K562 (cell line): ENCODE results near the gene MINDY3. TPM values are rescaled to one million over a fixed set of nuclear protein-coding genes. Genes with fewer than 3 reads are reported as not detected.
A peak's percentile ranks its signal among the peaks of the same experiment; 100 is the strongest.

Experiments
- FOXK2 ChIP-seq, 2 experiments: fragments of 450-650 bp; IDR thresholded peaks in 1 of 2; conservative IDR thresholded peaks in 1 of 2; 2 replicates each; pipeline ENCODE4 v1.6.1; 2016; ENCODE audit warnings: low read depth in 2 of 2, mild to moderate bottlenecking in 1 of 2
- JUN ChIP-seq, 2 experiments: sonication (generic) in 1 of 2; formaldehyde crosslinking in 1 of 2; IDR thresholded peaks; 2 replicates each; pipeline versions ENCODE4 v1.6.1 to v1.8.0; 2012 to 2022; ENCODE audit warnings: borderline replicate concordance in 2 of 2, mild to moderate bottlenecking in 2 of 2, improper control_type of control experiment in 1 of 2, low read depth in 1 of 2, low read length in 1 of 2, missing genetic modification reagents in 1 of 2
- TEAD4 ChIP-seq, 2 experiments: sonication (generic) in 1 of 2; formaldehyde crosslinking in 1 of 2; IDR thresholded peaks; 2 replicates each; pipeline versions ENCODE4 v1.6.1 to v1.8.0; 2012 to 2022; ENCODE audit warnings: borderline replicate concordance in 1 of 2, inconsistent platforms in 1 of 2, low read length in 1 of 2, mild to moderate bottlenecking in 1 of 2, missing genetic modification reagents in 1 of 2
- ZNF263 ChIP-seq: sonication (generic); formaldehyde crosslinking; IDR thresholded peaks from 2 replicates; pipeline ENCODE4 v1.8.0; 2022; ENCODE audit warnings: mild to moderate bottlenecking, missing genetic modification reagents, borderline replicate concordance
- ZNF282 ChIP-seq: sonication (generic); formaldehyde crosslinking; IDR thresholded peaks from 2 replicates; pipeline ENCODE4 v1.8.1; 2023; ENCODE audit warnings: missing genetic modification reagents
- polyA plus RNA-seq, 8 experiments: library from polyadenylated mRNA; depleted of rRNA in 4 of 8; stranded (reverse) in 5 of 8; unstranded in 3 of 8; fragments of >200 nt; fragmentation: Nextera tagmentation in 2 of 8; fragmentation: Illumina TruSeq in 1 of 8; extraction: Ambion mirVana in 2 of 8; extraction: Trizol in 1 of 8; gene quantifications; 2 replicates each; pipeline versions ENCODE4 v1.2.1 to v1.2.3, GENCODE V29; 2011 to 2014; ENCODE audit warnings: inconsistent platforms in 1 of 8, missing spikeins in 1 of 8
- total RNA-seq, 7 experiments: library from RNA; depleted of rRNA in 6 of 7; stranded (reverse); fragments of >200 nt in 6 of 7; fragmentation: Illumina TruSeq in 2 of 7; extraction: Trizol in 2 of 7; gene quantifications; 2 replicates each; pipeline versions ENCODE4 v1.2.1 to v1.2.3, GENCODE V29; 2011 to 2021; ENCODE audit warnings: low replicate concordance in 1 of 7
- TF ChIP-seq, protein P1 (sequence below), 3 experiments: IDR thresholded peaks in 2 of 3; conservative IDR thresholded peaks in 1 of 3; 2 replicates each; pipeline ENCODE4 v1.5.1; 2011 to 2012; ENCODE audit warnings: low read length in 3 of 3, mild to moderate bottlenecking in 3 of 3, control low read depth in 2 of 3, improper control_type of control experiment in 1 of 3, inconsistent platforms in 1 of 3, low read depth in 1 of 3, mixed read lengths in 1 of 3, moderate library complexity in 1 of 3; ENCODE audit not compliant: insufficient read depth in 2 of 3

The MINDY3 gene
- total and polyA plus RNA-seq, 9 of the 15 experiments (the other 6 are each of a cell fraction or from before 2014, with no cell fraction given) = 14.0 to 35.9 (median 23.6) TPM

GRCh38 chr10:15879058-15879457 is 18.8 kb upstream of the MINDY3 start (continued):
- TF ChIP-seq TEAD4 (IDR thresholded peaks at IDR 0.05; ENCODE audit: low read length) (0 out of 2 replicates have a peak, but pooled peaks have one; percentile 27), TEAD4 (CRISPR knock-in tag; IDR thresholded peaks at IDR 0.05; ENCODE audit: borderline replicate concordance) (no peak), JUN (IDR thresholded peaks at IDR 0.05; ENCODE audit: borderline replicate concordance, low read depth, low read length) (no peak), JUN (CRISPR knock-in tag; IDR thresholded peaks at IDR 0.05; ENCODE audit: borderline replicate concordance) (no peak), FOXK2 (conservative IDR thresholded peaks at IDR 0.05 in 1 of 2, IDR thresholded peaks at IDR 0.05 in 1 of 2; ENCODE audit: low read depth in 2 of 2) (no peak), ZNF282 (CRISPR knock-in tag) (no peak), ZNF263 (CRISPR knock-in tag) (no peak)
- TF ChIP-seq, protein P1, sequence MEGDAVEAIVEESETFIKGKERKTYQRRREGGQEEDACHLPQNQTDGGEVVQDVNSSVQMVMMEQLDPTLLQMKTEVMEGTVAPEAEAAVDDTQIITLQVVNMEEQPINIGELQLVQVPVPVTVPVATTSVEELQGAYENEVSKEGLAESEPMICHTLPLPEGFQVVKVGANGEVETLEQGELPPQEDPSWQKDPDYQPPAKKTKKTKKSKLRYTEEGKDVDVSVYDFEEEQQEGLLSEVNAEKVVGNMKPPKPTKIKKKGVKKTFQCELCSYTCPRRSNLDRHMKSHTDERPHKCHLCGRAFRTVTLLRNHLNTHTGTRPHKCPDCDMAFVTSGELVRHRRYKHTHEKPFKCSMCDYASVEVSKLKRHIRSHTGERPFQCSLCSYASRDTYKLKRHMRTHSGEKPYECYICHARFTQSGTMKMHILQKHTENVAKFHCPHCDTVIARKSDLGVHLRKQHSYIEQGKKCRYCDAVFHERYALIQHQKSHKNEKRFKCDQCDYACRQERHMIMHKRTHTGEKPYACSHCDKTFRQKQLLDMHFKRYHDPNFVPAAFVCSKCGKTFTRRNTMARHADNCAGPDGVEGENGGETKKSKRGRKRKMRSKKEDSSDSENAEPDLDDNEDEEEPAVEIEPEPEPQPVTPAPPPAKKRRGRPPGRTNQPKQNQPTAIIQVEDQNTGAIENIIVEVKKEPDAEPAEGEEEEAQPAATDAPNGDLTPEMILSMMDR (IDR thresholded peaks at IDR 0.05 in 2 of 3, conservative IDR thresholded peaks at IDR 0.05 in 1 of 3; ENCODE audit: insufficient read depth in 2 of 3, low read depth in 1 of 3, low read length in 3 of 3) = peak; percentile 45 to 79 (median 61); a peak in 5 of 6 replicates
- TF ChIP-seq, all 486 proteins: peak for 10
